ENCODE data around the gene RNF19B.

RNF19B gene, protein sequence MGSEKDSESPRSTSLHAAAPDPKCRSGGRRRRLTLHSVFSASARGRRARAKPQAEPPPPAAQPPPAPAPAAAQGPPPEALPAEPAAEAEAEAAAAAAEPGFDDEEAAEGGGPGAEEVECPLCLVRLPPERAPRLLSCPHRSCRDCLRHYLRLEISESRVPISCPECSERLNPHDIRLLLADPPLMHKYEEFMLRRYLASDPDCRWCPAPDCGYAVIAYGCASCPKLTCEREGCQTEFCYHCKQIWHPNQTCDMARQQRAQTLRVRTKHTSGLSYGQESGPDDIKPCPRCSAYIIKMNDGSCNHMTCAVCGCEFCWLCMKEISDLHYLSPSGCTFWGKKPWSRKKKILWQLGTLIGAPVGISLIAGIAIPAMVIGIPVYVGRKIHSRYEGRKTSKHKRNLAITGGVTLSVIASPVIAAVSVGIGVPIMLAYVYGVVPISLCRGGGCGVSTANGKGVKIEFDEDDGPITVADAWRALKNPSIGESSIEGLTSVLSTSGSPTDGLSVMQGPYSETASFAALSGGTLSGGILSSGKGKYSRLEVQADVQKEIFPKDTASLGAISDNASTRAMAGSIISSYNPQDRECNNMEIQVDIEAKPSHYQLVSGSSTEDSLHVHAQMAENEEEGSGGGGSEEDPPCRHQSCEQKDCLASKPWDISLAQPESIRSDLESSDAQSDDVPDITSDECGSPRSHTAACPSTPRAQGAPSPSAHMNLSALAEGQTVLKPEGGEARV

DNA sequence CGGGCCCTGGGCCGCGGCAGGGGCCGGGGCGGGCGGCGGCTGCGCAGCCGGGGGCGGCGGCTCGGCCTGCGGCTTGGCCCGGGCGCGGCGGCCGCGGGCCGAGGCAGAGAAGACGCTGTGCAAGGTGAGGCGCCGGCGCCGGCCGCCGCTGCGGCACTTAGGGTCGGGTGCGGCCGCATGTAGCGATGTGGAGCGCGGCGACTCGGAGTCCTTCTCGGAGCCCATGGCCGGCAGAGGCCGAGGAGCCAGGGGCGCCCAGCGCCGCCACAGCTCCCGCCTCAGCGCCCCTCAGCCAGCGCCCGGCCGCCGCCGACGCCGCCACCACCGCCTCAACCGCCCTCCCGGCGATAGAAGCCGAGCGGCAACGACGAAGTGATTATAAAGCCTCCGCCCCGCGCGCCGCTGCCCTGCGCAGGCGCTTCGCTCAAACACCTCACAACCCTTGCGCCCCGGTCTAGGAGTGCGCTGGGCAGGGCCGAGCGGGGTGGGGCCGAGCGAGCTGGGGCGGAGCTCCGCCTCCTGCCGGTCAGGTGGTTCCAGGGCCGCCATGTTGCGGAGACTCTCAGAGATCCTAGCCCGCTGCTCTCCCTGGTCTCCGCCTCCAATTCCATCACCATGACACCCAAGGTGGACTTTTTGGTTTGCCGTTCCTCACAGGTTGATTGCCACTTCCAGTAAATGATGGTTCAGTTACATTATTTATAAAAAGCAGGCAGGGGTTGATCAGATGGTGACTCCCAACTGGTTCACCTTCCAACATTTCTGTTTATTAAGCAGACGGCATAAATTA, at the start of gene RNF19B:
Gene RNF19B, minus strand, starts transcription at position 349 of the 790 bp plus-strand sequence. Its CDS starts 124 bp downstream, at position 225.
- DNase-seq: peak; percentile 96 to 97

DNA sequence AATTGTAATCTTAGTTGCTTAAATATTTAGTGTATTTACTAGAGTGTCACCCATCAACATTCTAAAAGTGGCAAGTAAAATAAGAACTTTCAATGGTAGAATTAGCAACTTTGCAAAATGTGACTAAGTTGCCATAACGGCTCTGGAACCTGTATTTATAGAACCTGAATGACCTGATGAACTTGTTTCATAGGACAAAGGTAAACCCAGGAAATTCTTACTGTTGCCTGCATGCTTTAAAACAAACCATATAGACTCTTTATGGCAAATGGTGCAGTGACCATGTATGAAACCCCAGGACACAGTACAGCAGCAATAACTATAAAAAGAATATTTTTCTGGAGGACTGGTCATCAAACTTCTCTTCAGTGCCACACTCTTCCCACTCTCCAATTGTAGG, 49.2 kb upstream of the RNF19B start:
- DNase-seq: no peak

DNA sequence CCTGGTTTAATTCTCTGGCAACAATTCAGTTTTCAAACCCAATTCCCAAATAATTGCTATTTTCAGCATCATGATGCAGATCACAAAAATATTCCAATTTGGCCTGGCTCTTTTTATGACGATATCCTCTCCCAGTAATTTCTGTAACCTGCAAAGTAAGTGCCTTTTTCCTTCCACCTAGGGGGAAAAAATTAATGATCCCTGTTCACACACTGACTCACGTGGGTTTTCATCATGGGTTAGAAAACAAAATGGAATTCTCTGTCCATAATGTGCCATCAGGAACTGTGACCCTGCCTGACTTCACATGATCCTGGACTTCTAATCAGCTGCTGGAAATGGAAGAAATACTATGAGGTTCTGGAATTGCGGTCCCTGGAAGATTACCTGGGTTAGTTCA, 47.6 kb upstream of the RNF19B start:
- no peak for DNase-seq

DNA sequence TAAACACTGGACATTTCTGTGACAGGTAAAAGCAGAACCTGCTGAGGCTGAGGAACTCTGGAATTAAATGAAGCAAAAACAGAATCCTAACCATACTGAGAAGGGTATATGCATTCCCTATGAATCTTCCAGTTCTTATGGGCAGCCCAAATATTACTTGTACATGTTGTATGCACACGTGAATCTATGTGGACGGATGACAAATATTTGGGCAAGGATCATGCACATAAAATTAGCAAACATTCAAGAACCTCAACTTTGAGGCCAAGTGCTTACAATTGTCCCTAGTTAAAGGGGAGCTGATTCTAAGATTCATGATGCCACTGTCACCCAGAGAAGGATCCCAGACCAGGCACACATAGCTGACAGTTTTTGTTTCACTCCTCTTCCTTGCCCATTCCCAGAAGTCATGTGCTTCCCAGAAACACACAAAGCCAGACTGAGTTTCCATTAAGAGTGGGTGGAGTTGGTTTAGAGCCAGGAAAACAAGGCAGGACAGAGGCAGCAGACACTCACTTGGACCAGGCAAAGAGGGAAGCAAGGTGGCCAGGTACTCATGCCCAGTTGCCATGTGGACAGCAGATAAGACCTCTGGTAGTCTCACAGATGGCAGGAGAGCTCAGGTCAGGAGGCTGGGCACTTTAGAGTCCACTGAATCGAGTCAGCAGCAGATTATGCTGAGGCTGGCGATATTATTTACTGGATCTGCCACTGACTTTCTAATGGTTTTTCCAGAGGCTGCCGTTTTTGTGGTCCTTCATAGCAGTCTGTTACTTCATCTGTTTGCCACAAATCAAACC, 46.5 kb upstream of the RNF19B start:
- no peak for DNase-seq

DNA sequence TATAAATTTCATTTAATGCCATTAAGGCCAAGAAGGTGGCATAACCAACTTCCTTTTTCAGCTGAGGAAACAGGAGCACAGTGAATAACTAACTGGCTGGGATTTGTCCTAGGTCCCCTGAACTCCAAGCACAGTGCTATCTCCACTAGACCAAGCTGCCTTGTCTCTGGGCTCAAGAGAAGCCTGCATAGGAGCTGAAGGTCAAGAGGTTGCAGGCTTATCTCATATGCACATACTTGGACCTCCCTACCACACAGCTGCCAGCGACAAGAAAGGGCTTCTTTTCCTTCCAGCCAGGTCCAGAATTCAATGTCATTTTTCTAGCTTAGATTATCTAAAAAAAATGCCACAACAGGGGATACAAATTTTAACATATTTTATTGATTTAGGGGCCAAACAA, 45.0 kb upstream of the RNF19B start:
- DNase-seq: no peak

DNA sequence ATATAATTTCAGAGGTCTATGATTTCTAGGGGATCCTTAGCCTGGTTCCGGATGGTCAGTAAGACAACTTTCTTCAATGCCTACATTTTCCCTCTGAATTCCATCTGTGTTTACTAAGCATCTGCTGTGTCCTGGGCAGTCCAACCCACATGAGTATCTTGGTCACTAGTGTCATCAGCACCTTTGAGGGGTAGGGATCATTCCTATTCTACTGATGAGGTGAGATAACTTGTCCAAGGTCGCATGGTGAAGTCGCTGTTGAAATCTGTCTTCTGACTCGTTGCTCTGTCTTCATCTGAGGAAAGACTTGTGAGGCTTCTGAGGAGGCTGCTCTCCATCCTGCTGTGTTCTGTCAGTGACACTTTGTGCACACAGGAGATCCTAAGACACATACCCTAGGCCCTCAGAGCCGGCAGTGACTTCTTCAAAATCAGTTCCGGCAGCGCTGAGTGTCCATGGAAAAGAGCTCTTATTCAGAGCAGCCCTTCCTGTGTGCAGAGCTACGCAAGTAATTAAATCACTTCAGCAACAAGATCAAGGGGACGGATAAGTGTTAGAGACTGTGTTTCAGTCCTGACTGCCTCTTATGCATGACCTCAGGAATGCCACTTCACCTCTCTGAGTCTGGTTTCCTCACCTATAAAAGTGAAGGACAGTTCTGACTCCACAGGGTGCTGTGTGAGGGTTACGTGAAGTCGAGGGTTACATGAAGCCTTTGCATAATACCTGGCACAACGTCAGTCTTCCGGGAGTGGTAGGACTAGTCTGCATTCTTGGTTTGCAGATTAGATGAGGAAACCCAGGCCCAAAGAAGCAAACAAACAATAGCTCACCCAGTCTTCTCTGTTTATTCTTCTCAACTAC, 43.7 kb upstream of the RNF19B start:
- no peak for DNase-seq

DNA sequence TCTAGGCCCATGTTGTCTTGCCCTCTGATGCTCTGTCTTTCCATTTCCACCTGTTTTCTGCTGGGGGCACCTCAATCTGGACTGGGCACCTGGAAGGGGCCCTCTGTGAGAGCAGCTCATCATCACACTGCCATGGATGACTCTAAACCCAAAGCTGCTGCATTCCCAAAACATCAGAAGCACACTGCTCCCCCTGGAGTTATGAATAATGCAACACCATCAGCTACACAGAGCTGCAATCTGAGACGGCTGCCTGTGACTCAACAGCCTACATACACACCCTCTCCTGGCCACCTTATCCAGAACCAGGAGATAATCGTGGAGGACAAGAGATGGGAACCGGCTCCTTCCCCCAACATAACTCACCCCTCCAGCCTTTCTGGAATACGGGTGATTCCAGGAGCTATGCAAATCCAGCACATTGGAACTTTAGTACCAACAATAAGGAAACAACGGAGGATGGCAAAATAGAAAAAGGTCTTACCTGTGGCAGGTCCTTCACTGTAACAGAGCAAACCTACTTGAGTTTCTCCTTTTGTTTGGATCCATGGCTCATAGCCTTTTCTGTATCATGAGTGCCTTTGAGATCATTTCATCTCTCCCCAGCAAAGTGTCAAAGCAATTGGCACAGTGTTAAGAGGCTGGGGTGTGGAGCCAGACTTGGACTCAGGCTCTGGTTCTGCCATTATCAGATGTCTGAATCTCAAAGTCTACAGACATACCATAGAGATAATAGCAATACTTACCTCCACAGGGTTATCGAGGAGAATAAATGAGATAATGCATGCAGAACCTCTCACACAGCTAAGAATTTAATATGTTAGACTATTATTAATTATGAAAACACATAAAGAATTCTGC, 42.8 kb upstream of the RNF19B start:
- peak; percentile 42 to 45 for DNase-seq

DNA sequence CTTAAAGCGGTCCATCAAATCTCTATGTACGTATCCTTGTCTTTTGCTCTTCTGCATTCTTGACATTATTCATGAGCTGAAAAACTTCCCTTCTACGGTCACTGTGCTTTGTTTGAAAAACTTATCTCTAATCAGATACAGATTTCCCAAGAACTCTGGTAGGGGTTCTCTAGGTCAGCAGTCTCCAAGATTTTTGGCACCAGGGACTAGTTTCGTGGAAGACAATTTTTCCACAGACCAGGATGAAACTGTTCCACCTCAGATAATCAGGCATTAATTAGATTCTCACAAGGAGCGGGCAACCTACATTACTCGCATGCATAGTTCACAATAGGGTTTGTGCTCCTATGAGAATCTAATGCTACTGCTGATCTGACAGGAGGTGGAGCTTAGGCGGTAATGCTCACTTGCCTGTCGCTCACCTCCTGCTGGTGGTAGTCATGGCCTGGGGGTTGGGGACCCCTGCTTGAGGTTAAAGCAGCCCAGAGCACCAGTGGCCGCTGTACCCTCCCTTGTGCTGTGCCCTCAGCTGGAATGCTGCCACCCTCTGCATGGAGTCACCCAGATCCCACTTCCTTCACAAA, 41.3 kb upstream of the RNF19B start:
- DNase-seq: no peak

DNA sequence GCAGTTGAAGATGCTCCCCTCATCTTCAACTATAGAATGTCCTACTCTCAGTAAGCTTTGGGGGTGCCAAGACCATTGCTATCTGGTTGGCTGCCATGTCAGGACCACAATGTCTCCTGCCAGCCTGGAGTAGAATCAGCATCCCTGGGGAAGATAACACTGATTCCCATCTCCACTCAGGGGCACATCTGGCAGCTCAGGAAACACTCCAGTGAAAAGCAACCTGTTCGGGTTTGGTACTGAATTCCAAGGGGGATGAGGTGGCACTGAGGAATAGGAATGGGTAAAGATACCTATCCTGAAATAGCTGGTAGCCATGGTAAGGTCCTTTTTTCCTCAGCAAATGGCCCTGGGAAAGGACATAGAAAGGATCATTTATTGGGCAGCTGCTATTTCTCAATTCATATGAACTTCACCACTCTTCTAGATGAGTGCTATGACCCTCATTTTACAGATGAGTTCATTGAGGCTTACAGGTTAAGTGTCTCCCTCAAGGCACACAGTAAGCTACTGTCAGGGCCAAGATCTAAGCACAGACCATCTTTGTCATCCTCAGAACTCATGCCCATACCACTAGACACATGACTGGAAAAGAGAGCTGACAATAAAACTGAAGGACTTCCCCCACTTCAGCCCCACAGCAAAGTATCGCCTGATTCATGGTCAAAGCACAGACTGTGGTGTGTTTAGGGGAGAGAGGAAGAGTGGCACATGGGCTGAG, 40.7 kb upstream of the RNF19B start:
- DNase-seq: no peak

DNA sequence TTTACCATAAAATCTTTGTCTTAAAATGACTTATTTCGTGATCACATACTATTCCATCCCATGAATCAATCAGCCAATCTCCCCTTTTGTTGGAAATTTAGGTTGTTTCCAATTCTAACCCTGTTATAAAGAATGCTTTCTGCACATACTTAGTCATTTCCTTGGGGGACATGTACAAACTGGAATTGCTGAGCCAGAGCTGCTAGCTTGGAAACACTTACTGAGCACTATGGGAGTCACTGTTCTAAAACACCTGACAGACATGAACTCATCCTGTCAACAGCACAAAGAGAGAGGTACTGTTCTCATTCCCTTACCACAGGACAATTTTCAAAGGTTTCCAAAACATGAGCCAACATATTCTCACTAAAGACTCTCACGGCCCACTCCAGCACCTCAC, 40.0 kb upstream of the RNF19B start:
- no peak for DNase-seq

DNA sequence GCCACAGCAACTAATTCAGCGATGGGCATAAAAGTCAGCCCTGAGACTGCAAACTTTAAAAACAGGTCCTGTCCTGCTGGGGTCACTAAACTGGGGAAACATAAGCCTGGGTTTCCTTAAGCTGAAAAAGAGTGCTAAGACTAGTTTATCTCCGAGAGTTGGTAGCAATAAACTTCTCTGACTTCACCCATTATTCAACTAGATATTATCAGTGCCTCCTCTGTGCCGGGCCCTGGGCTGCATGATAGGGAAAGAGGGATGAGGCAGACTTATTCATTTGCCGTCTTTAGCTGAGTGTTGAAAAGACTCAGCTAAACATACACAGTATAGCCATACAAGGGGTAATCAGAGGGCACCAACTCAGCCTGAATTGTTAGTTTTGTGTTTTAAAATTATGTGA, 39.0 kb upstream of the RNF19B start:
- DNase-seq: no peak

DNA sequence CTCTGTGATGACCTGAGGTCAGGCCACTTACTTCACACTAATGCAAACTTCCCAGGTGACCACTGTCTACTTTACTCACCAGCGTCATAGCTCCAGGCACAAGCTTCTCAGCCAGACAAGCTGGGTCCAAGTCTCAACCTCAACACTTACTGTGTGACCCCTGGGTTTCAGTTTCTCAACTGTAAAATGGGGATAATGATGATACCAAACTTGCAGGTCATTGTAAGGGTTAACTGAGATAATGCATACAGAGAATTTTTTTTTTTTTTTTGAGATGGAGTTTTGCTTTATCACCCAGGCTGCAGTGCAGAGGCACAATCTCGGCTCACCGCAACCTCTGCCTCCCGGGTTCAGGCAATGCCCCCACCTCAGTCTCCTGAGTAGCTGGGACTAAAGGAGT, 37.4 kb upstream of the RNF19B start:
- no peak for DNase-seq

DNA sequence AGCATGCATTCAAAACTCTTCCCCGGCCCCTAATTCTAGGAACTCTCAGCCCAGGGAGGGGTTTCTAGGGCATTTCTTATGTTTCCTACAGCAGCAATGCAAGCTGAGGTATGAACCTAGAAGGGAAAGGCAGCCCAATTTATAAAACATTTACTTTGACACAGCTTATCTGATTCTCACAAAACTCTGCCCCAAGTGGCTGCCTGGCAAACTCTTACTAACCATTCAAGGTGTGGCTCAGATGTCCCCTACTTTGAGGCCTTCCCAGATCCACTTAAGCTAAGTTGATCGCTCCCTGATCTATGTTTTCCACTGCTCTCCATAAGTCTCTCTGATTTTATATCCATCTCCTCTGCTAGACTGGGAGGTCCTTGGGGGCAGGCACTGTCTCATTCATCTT, 36.7 kb upstream of the RNF19B start:
- DNase-seq: no peak

DNA sequence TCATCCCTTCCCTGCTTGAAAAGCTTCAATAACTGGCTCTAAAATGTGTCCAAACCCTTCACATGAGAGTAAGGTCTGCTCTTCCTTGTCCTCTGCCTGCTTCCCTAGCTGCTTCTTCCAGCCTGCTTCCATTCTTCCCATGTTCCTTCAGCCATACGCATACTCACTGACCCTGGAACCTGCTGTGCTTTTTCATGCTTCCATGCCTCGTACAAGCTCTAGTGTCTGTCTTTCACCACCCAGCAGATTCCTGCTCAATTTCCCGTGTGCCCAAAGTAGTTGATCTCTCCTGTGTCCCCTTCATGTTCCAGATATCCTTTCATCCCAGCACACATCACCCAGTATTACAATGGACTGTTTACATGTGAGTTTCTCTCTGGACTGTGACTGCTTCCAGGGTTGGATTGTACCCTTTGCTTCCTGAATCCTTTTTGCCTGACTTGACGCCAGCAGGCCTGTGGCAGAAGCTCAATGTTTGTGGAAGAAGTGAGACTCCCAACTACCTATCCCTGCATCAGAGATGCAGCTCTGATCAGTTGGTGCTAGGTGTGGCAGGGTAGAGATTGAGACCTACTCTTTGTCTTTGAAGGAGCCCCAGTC, 35.9 kb upstream of the RNF19B start:
- DNase-seq: no peak

DNA sequence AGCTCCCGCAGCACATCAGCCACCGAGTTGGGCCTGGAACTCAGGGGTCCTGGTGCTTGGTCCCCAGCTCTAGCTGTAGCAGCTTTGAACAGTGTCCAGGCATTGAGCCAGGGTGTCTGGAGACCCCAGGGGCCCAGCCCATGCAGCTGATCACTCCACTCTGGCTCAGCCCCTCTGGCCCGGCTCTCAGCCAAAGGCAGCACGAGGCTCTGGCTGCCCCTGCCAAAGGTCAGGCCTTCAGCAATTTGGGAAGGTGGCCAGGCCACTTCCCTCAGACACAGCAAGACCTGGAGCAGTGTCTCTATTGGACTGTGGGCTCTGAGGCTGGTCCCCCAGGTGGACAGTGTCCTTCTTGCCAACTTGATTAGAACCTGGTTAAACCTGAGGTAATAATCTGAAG, 34.4 kb upstream of the RNF19B start:
- no peak for DNase-seq

DNA sequence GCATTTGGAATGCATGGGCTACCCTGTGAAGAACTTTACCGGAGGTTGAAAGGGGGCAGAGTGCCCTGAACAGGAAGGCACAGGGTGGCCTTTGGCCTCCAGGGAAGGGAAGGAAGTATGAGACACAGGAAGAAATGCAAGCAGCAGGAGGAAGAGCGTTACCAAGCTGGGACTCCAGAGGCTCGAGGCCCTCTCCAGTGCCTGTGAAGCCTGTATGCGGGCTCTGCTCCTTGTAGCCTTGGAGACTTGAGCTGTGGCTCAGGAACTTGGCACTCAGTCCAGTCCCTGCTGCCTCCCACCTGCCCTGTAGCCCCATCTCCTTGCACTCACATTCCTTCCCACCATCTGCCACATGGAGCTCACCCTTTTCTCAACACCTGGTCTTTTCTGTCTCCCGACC, 33.5 kb upstream of the RNF19B start:
- peak in 1 of 2 donors; percentile 30 for DNase-seq

DNA sequence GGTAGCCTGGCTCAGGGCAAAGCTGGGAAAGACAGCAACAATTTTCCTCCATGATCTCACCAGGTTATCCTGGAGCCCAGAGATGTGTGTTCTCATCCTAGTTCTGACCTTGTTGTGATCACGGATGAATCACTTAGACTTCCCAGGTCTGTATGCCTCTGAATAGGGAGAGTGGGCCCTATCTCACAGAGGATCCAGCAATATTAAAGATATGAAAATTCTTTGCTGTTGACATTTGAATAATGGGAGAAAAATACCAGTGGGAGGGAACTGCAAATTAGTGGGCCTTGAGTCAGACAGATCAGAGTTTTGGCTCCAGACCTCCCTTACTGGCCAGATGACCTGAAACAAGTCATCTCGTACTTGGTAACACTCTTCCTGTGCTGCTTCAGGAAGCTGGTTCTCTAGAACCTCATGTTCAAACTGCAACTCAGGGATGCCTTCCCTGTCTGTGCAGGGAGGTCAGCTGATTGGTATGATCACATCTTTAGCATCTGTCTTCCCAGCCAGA, 32.8 kb upstream of the RNF19B start:
- DNase-seq: no peak

DNA sequence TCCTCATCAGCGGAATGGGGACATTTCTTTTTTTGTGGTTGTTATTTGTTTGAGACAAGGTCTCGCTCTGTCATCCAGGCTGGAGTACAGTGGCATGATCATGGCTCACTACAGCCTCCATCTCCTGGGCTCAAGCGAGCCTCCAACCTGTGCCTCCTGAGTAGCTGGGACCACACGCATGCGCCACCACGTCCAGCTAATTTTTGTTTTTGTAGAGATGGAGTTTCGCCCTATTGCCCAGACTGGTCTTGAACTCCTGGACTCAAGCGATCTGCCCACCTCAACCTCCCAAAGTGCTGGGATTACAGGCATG, 28.7 kb upstream of the RNF19B start:
- peak in 1 of 2 donors; percentile 39 for DNase-seq
